GM19351 (cell line): ENCODE results near the gene C4BPB.

Experiments used
- ATAC-seq: cut with Tn5 transposase; IDR thresholded peaks from one replicate; pipeline ENCODE4 v1.9.1; 2021; ENCODE audit warnings: mild to moderate bottlenecking, moderate library complexity; ENCODE audit not compliant: unreplicated experiment

The C4BPB gene

DNA sequence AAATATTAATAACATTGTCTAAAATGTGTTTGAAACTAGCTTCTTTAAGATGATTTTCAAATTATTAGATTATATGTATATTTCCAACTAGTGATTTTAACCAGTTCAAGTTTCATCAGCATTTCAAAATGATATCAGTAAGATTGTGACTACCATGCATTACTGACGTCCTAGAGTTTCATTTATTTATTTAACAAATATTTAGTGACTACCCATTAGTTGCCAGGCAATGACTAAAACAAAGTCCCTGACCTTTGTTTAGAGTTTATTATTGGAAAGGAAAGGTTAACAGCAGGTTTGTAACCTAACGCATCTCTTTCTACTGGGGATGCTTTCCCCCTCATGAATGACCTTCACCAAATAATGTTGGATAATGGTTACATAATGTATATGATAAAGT, 7.6 kb upstream of the C4BPB start:
- ATAC-seq, result no peak

DNA sequence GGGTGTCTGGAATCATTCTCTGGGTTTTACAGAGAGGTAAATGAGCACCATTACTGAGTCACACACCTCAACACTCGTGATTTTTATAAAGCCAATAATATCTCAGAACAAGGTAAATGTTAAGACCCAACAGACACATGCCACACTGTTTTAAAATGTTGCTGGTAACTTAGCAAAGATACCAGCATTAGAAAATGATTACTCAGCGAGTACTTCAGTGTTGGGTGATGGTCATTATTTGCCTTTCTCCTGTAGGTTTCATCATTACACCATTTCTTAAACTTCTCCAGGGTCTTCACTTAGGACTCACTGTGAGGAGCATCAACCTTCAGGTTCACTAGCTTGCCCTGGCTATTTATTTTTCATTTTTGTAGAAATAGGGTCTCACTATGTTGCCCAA, 6.9 kb upstream of the C4BPB start:
- ATAC-seq, result no peak

DNA sequence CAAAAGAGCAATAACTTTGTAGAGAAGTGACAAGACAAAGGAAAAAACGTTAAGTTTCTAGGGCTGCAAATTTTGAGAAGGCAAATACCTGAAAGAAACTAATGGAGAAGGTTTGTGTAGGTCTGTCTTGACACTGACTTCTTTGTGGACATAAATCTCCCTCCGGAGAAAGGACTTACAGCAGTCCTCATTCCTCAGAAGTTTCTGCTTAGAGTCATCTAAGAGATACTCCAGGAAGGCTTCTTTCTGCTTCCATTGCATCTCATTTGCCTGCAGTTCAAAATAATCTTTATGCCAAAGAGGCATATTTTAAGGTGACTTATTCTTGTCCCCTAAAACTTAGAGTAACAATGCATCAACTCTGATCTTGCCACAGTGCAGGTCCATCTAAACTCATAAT, 4.4 kb upstream of the C4BPB start:
- no peak for ATAC-seq

DNA sequence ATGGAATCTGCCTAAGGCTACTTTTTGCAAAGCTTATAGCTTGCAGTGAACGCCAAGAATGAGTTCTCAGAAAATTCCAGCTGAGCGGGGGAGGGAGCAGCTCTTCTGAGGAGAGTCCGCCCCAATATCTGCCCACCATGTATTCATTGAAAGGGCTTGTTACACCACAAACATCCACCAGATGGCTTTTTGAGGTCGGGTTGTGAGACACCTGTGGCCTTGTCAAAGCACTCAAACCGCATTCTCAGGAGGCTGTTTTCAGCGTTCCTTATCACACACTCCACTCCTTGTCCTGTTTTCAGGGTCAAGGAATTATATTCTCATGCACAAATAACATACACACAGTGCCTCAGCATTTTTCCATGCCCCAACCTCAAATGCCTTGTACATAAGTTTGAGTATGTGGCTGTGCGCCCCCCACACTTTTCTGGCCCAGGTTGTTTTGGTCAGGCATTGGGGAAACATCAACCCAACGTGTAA, 3.9 kb upstream of the C4BPB start:
- peak; percentile 76 for ATAC-seq

DNA sequence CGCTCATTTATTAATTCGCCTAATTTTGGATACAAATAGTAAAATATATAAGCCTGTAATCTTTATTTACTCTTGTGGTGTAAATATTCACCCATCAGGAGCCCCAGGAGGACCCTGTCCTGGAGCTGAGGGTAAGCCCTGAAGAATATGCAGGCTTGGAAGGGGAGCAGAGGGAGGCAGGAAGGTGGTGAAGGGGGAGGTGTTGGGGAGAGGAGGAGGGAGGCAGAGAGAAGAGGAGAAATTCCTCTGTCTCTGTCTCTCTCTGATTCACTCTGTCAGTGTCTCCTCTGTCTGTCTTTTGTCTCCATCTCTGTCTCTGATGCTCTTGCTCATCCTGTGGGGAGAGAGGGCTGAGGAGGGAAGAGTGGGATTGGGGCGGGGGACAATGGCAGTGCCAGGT, 2.8 kb upstream of the C4BPB start:
- ATAC-seq, result no peak

DNA sequence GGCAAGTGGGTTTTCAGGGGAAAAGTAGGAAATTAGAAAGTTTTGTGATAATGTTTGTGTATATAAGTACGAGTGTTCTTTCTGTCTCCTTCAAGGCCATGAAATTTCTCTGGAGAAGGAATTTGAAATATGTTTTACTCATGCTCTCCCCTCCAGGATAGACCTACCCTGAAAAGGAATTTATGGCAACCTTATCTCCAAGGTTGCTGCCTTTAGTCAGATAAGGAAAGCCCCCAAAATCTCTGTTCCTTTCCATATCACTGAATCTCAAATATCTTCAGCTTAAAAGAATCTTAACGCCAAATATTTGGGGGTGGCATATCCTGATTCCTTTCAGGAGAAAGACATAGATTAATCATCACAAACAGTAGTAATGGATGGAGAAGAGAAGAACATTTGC, 499 bp upstream of the C4BPB start:
- no peak for ATAC-seq

DNA sequence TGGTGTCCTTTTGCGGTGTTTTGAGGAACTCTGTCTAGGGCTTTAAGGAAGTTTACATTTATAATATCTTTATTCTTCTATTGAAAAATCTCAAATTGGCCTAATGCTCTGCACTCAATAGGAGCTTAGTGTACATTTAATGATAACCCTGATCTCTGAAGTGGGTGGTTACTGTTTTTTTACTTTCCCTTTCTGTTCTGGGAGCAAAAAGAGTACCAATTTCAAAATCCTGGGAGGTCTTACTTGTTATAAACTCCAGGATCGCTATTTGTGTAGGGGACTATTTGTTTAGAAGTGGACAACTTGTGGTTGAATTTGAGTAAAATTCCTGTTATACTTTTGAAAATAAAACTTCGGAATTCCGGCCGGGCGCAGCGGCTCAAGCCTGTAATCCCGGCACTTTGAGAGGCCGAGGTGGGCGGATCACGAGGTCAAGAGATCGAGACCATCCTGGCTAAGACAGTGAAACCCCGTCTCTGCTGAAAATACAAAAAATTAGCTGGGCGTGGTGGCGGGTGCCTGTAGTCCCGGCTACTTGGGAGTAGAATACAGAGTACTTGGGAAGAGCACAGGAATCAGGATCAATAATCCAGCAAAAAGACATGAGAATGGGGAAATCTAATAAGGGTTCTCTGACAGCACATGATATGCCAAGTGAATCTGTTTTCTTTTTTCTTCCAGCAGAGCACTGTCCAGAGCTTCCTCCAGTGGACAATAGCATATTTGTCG, 1.1 kb downstream of the C4BPB start:
- ATAC-seq, result no peak

DNA sequence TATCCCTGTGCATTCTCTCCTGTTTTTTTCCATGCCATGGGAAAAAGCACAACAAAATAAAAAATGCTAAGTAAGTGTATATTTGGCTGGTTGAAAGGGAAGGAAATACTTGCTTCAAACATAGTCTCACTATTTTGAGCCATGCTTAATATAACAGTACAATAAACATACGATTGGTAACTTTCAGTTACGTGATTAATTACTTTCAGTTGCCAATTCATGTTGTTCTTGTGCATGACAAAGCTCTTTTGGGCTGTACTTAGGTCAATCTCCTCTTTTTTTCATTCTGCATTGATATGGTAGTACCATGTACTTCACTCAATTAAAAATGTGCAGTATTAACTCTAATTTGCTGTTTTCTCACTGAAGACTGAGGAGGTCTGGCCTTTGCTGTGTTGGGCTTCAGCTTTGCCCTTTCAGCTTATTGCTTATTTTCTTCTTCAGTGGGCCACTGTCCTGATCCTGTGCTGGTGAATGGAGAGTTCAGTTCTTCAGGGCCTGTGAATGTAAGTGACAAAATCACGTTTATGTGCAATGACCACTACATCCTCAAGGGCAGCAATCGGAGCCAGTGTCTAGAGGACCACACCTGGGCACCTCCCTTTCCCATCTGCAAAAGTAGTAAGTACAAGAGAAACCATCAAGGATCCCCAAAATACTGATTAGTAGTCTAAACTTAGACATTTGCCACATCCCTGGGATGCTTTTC, 2.7 kb downstream of the C4BPB start:
- ATAC-seq, result no peak

DNA sequence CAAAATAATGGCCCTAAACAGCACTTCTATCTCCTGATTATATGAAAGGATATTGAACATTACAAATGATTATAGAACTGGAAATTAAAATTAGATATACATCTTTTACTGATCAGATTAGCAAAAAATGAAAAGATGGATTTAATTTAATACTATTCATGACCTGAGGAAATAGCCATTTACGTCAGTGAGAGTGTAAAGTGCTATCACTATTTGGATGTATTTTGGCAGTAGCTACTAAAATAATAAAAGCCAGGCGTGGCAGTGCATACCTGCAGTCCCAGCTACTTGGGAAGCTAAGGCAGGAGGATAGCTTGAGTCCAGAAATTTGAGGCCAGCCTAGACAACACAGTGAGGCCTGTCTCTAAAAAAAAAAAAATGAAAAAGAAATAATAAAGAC, 5.3 kb downstream of the C4BPB start:
- ATAC-seq, result no peak

DNA sequence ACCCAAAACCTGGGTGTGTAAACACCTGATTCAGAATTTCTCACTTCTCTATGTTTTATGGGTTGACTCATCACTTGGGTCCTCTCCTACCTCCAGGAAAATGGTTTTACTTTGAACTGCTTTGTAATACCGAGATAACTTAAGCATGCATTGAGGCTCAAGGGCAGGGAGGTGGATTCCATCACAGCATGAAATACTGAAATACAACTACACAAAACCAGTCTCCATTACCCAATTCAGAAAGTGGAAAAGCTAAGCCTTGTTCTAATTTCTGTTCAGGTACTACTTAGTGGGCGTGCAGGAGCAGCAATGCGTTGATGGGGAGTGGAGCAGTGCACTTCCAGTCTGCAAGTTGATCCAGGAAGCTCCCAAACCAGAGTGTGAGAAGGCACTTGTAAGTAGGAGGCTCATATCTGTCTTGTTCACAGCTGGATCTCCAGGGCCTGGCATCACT, 9.2 kb downstream of the C4BPB start:
- ATAC-seq, result peak; percentile 95

DNA sequence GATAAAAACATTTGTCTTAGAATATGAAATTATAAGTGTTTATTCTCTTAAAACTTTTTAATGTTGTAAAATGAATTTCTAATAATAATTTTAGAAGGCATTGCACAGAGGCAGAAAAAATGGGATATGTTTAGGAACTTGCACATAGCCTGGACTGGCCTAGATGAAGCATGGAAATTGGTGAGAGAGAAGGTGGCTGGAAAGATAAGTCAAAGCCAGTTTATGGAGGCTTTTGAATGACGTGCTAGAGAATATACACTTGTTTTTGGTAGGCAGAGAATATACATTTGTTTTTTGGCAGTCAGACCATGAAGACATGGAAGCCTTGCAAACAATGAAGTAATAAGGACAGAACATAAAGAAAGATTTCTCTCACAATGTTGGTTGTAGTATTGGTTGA, 13.1 kb downstream of the C4BPB start:
- no peak for ATAC-seq

DNA sequence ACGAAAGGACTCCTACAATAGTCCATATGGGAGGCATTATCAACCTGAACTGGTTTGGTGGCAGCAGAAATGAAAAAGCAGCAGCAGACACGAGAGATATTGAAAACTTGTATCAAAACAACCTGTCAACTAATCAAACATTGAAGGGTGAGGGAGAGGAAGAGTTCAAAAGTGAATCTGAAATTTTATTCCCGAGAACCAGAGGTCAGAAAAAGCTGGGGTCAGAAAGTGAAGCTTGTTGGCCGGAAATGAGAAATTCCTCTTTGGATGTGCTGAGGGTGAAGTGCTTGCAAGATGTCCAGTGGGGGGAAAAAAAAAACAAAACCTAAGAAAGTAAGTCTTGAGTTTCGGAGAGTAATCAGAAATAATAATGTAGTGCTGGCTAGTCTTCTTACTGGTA, 13.5 kb downstream of the C4BPB start:
- ATAC-seq, result no peak

DNA sequence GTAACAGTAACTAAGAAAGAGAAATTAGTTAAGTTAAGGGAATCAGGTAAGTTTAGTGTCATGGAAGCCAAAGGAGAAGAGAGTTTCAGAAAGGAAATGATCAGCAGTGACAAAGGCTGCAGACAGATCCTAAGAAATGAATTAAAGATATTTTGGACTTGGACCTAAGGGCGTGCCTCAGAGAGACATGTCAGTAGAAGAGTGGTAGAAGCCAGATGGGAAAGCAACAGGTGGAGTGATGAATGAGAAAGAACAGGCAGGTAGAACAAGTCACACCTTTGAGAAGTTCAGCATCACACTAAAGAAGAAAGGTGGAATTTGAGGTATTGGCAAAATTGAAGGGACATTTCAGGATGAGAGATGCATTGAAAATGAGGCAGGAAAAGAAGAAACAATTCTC, 14.0 kb downstream of the C4BPB start:
- ATAC-seq, result no peak

DNA sequence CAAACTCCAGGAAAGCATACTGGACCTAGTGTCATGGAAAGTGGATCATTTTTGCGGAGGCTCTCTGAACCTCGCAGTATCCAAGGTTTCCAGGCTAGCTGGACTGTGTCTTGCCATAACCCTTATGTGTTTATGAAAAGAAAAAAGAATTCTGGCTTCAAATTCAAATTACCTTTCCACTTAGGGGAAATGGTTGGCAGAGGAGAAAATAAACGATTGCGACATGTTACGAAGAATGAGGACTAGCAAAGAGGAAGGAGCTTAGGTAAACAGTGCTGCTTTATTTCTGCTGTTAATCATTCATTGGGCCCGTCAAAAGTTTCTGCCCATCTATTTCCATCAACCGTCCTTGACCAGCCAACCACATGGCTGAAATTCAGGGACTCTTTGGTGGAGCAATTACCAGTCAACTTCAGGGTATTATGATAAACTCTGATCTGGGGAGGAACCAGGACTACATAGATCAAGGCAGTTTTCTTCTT, 15.3 kb downstream of the C4BPB start, which contains the start of gene C4BPA:
C4BPA (plus strand) TSS at position 342 of the 482 bp plus-strand sequence. CDS start 8,793 bp downstream, outside the sequence.
- no peak for ATAC-seq

DNA sequence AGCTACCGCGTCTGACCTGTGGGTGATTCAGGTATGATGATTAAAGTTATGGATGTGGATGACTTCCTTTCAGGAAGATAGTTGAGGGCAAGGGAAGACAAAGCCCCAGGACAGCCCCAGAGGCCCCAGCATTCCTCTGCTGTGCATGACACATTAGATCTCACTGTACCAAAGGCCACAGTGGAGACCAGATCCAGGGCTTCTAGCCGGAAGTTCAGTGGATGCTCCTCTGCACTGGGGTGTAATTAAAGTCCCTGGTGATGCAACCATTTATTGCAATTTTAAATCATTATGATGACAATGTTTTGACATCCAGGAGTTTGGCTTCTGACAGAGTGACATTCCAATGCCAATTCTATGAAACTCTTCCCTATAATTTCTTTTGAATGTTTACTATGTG, 20.3 kb downstream of the C4BPB start:
- no peak for ATAC-seq

DNA sequence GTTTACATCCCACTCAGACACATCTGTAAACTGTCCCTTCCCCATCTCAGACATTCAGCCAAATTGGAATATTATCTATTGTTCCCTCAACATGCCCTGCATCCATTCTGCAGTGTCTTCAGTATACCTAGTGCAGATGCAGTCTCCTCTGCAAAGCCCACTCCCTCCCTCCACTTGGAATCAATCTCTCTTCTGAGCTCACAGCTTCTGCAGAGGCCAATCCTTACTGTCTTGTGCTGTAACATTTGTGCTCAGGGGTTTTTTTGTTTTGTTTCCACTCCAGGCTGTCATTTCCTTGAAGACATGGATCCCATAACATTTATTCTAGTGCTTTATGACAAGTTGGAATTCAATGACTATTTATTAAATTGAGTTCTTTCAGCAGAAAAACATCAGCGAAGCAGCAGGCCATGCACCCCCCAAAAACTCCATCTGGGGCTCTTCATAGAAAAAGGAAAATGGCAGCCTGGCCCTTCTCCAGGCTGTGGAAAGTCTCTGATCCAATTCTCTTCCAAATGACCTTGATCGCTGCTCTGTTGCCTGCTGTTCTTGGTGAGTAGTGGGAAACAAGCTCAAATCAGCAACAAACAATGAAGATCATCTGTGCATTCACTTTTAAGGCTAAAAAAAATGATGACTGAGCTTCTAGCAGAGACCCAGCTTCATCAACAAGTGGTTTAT, 24.1 kb downstream of the C4BPB start:
- no peak for ATAC-seq

DNA sequence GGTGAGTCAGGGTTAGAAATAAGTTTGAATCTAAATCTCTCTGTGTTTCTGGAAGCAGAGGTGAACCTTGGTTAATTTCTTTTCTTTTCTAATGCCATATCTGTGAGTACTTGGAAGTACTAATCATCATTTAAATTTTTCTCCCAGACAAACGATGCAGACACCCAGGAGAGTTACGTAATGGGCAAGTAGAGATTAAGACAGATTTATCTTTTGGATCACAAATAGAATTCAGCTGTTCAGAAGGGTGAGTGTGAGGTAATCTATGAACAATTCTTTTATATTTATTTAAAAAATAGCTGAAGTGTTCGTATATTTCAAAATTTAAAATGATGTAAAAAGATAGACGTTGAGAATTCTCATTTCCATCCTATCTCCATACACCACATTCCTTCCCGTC, 26.6 kb downstream of the C4BPB start:
- ATAC-seq, result no peak

DNA sequence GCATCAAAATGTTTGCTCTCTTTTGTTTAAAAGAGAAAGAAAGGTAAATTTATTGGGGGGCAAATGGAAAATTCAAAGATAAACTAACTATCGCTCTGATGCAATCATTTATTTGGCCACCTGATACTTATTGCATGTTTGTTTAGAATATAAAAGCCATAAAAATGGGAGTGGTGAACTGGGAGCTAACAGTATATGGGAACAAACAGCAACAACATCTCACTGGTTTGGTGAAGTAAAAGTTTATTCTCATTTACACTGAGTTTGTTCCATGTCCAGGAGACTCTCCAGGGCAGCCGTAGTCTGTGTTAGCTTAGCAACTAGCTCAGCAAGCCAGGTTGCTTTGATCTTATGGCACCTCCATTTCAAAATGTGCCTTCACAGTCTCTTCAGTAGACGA, 35.7 kb downstream of the C4BPB start:
- ATAC-seq, result no peak

DNA sequence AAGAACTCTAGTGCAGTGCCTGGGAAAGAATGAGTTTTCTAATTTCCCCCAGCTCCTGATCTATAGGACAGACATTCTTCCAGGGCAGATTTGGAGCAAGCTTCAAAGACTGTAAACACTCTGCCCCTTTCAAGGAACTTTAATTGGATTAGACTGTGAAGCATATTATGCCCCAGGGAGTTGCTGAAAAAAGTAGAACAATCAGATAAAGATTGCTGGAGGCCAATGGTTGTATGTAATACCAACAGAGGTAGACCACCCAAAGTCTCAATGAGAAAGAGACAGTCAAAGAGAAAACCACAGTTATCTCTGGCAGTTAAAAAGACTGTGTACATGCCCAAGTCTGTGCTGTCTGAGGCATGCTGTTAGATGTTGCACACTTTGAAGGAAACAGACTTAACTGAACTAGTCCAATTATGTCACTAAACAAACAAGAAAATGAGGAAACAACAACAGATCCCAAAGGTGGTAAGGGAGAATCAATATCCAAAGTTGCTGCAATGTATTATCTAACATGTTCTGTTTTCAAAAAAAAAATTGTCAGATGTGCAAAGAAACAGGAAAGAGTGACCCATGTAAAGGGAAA, 39.8 kb downstream of the C4BPB start:
- no peak for ATAC-seq

DNA sequence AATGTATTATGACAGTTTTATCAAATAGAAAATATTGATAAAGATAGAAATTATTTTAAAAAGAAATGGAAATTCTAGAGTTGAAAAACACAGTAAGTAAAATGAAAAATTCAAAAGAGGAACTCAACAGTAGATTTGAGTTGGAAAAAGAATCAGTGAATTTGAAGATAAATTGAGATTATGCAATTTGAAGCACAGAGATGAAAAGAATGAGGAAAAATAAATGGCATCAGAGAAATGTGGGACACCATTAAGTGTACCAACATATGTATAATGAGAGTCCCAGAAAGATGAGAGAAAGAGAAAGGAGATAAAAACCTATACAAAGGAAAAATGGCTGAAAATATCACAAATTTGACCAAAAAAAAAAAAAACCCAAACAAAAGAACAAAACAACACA, 40.4 kb downstream of the C4BPB start:
- ATAC-seq, result no peak
